Glomerular visceral epithelial cell (primary cell): ENCODE data around the gene NFX1.
"Not testable (repeated sequence)": the region's sequence is repeated elsewhere in the genome, so short reads cannot be mapped to it uniquely, and the experiment has no call there.

Experiments
- DNase-seq: peaks from one replicate; pipeline ENCODE4 v3.0.0-alpha.2; 2016; ENCODE audit errors: extremely low spot score

The NFX1 gene

GRCh38 chr9:33364127-33364526, 73.8 kb downstream of the NFX1 start:
- DNase-seq = no peak

- DNase-seq = not testable (repeated sequence)
These were observed 74.5 kb downstream of the NFX1 start for GRCh38 chr9:33364814-33365213.

- DNase-seq = no peak
These were observed 76.7 kb downstream of the NFX1 start for GRCh38 chr9:33366979-33367480.

GRCh38 chr9:33372900-33373299, 82.6 kb downstream of the NFX1 start:
- no peak for DNase-seq

- DNase-seq = no peak
These were observed 83.9 kb downstream of the NFX1 start for GRCh38 chr9:33374190-33374589.

- DNase-seq = peak; percentile 69
These were observed 84.4 kb downstream of the NFX1 start for GRCh38 chr9:33374634-33375237.

- no peak for DNase-seq
These were observed 85.0 kb downstream of the NFX1 start for GRCh38 chr9:33375238-33375840.

GRCh38 chr9:33375841-33376321, 85.6 kb downstream of the NFX1 start:
- DNase-seq = no peak

GRCh38 chr9:33377089-33377715, 86.9 kb downstream of the NFX1 start:
- no peak for DNase-seq

- no peak for DNase-seq
These were observed 87.9 kb downstream of the NFX1 start for GRCh38 chr9:33378121-33378795.

- DNase-seq = no peak
These were observed 89.5 kb downstream of the NFX1 start for GRCh38 chr9:33379666-33380389.

GRCh38 chr9:33380390-33381094, 90.2 kb downstream of the NFX1 start:
- DNase-seq = no peak

- no peak for DNase-seq
These were observed 91.0 kb downstream of the NFX1 start for GRCh38 chr9:33381231-33381791.

GRCh38 chr9:33382397-33382796, 92.1 kb downstream of the NFX1 start:
- DNase-seq = not testable (repeated sequence)

- DNase-seq = not testable (repeated sequence)
These were observed 93.1 kb downstream of the NFX1 start for GRCh38 chr9:33383396-33383795.

GRCh38 chr9:33385536-33385935, 95.2 kb downstream of the NFX1 start:
- DNase-seq = not testable (repeated sequence)

GRCh38 chr9:33385979-33386640, 95.8 kb downstream of the NFX1 start:
- DNase-seq = not testable (repeated sequence)

GRCh38 chr9:33386641-33386996, 96.3 kb downstream of the NFX1 start:
- DNase-seq = not testable (repeated sequence)

GRCh38 chr9:33386998-33387397, 96.7 kb downstream of the NFX1 start:
- DNase-seq = not testable (repeated sequence)
